Fibroblast of mammary gland (primary cell): ENCODE results near the gene WDR7.

Experiments
- DNase-seq: peaks from one replicate; pipeline ENCODE4 v3.0.0-alpha.2; 2010; ENCODE audit warnings: low read depth
- H3K4me3 ChIP-seq: 2 replicates; pipeline ENCODE4 v1.5.1; 2011; ENCODE audit warnings: low read depth, mild to moderate bottlenecking, low read length, moderate library complexity; ENCODE audit not compliant: control insufficient read depth
- CTCF ChIP-seq: conservative IDR thresholded peaks from 2 replicates; pipeline ENCODE4 v1.5.1; 2011; ENCODE audit warnings: low read depth, low read length, inconsistent platforms; ENCODE audit not compliant: control insufficient read depth, insufficient read depth

Gene WDR7

GRCh38 chr18:57063601-57064103, 412.5 kb downstream of the WDR7 start:
- H3K4me3 ChIP-seq: no peak overlapping the region
- no peak for TF ChIP-seq CTCF
- DNase-seq: no peak

GRCh38 chr18:57073501-57074187, 422.5 kb downstream of the WDR7 start:
- no peak for DNase-seq
- TF ChIP-seq CTCF: no peak
- no peak overlapping the region for H3K4me3 ChIP-seq

GRCh38 chr18:57075716-57076400, 424.7 kb downstream of the WDR7 start:
- DNase-seq: no peak
- no peak for TF ChIP-seq CTCF

GRCh38 chr18:57077005-57077765, 426.0 kb downstream of the WDR7 start:
- H3K4me3 ChIP-seq: no peak overlapping the region
- no peak for TF ChIP-seq CTCF
- DNase-seq: no peak

More at GRCh38 chr18:57075716-57076400, 424.7 kb downstream of the WDR7 start:
- no peak overlapping the region for H3K4me3 ChIP-seq

- no peak for DNase-seq
- TF ChIP-seq CTCF: no peak
- no peak overlapping the region for H3K4me3 ChIP-seq
Measured at GRCh38 chr18:57077786-57078552, 426.8 kb downstream of the WDR7 start.

- TF ChIP-seq CTCF: no peak
- DNase-seq: no peak
- H3K4me3 ChIP-seq: no peak overlapping the region
Measured at GRCh38 chr18:57078614-57079013, 427.5 kb downstream of the WDR7 start.
